ENCODE measurements around the gene EML6.
A peak's percentile ranks its signal among the peaks of the same experiment; 100 is the strongest.
"Not testable (repeated sequence)": the region's sequence is repeated elsewhere in the genome, so short reads cannot be mapped to it uniquely, and the experiment has no call there.

EML6 gene

DNA sequence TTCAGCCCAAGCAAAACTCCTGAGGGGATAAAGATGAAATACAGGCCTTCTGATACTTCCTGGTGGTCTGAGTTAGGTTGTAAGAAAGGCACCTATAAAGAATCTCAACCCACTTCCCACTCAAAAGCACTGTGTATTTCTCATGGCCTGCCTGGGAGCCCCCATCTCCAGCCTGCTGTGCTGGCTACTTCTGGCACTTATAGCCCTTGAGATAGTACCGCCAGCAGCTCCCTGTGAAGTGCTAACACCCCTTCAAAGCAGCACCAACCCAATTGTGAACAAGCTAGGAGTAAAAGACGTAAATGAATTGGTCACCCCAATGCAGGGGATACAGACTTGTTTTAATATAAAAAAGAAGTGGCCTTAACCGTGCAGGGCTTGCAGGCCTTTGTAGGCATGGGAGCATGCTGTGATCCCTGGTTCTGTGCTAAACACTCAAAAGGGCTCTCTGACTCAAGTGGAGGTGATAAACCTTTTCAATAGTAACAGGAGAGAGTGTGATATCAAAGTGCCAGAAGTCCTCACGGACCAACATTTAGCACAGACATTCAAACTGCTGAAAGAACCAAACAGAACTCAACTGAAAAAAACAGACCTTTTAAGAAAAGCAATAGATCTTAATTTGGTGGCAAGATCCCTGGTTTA lies 246.0 kb downstream of the EML6 start:
- no peak for DNase-seq

DNA sequence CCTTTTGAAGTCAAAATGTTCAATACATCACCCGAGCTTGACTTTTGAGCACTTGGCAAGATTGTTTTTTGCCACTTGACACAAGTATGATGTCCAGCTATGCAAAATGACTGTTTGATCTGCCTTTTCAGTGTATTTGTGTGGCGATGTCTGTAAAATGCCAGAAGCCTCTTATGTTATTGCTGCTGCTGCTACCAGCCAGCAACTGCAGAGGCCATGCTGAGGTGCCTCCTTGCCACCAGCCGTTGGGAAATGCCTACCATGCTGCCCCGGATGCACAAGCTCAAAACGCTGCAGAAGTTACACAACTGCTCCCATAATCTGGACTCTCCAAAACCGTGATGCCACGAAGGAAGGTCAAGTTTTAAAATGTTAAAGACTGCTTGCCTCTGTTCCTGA lies 246.5 kb downstream of the EML6 start:
- DNase-seq: no peak

DNA sequence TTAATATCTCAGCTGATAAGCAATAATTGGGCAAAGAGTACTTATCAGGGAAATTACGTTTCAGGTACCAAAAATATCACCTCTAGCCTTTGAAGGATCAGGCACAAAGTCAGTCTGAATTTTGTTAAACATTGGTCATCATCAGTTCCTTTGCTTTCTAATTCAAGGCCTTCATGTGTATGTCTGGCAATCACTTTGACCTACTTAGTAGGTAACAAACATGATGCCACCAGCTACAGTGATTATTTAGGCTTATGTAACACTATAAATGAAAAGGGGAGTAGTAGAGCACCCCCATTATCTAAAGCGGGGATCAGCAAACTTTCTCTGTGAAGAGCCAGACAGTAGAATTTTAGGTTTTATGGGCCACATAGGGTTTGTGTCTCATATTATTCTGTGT lies 251.7 kb downstream of the EML6 start:
- no peak for DNase-seq

DNA sequence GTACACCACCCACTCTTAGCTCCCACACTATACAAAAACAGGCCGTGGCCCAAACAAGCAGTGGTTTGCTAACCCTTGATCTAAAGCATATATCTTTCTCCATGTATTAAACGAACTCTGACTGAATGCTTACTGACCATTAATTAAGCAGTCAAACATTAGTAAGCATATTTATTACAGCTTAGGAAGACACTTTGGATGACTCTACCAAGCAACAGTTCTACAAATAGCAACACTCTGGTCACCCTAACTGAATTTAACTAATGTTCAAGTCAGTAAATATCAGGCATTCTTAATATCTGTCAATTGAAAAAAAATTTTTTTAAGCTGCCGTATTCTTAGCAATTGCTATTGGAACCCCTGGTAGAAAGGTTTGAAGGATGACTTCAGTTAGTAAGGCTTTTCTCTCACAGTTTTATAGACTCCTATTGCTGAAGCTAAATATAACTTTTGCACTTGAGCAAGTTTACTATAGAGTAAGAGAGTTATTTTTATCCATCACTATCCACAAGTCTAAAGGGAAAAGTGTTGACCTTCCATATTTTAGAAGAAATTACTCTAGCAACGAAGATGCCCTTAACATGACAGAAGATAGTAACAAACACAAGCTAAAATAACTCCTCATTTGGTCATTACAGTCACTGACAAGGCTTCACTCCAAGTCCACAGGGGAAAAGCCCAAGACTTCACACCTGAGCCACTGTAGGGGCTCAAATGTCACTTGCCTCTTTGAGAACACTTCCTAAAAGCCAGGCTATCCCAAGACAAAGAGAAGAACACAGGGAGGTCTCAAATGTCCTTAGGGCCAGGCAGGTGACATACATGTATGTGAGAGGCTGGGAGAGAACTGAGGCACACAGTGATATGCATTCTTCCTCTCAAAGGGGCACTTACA lies 252.4 kb downstream of the EML6 start:
- DNase-seq: no peak

DNA sequence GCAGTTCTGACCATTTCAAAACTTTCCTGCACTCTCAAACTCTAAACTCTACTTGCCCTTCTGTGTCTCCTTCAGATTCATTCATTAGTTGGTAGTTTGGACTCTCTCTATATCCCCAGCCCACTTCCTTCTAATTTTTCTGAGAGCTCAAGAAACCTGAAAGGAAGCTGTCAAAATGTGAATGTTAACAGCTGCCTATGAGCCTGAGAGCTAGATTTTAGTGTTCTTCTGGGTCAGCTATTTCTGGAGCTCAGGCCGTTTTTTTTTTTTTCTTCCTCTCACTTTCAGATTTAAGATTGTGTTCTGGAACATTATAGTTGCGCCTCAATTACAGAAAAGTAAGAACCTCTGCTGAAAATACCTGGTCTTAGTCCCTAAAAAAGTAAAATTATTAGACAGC lies 253.7 kb downstream of the EML6 start:
- DNase-seq: no peak

DNA sequence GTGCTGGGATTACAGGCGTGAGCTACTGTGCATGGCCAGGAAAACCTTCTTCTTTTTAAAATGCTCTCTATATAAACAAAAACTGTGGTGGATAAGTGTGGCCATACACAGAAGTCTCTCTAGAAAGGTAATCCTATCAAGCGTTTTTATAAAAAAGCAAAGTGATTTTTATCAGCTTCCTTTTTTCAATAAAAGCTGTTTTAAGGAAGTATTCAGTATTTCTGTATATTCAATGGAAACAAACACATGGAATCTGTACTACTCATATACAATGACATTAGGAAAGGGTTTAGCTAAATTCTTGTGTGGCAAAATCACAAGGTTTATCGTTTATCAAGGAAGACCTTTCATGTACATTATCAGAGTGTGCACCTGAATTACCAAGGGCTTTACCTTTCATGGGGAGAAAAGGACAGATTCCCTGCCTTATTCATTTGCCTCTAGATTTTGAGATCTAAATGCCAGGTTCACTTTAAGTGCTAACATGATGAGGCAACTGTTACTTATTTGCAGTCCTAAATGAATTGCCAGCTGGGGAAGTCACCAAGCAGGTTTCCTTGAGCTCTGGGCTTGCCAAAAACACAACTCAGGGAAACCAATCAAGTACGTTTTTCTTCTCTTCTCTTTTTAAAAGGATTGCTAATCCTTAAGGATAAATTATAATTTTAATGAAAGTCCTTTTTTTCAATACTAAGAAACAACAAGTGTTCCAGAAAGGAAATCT lies 256.0 kb downstream of the EML6 start:
- DNase-seq: peak in 1 of 2 experiments; percentile 44

DNA sequence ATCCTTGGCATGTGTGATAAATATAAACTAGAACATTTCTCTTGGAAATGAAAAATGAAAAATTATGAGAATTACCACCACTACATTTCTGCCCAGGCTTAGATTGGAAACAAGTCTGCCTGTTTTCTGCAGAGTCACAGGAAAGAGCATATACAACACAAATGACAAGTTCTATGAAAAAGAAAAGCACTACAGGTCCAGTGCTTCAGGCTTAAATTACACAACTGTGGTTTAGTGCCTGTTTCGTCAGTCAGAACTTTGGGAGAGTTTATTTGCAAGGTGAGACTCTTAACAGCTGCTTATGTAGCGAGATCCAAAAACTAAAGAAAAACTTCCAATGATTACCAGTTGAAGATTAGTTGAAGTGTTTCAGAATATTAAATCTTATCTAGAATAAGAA lies 257.9 kb downstream of the EML6 start:
- DNase-seq: no peak

DNA sequence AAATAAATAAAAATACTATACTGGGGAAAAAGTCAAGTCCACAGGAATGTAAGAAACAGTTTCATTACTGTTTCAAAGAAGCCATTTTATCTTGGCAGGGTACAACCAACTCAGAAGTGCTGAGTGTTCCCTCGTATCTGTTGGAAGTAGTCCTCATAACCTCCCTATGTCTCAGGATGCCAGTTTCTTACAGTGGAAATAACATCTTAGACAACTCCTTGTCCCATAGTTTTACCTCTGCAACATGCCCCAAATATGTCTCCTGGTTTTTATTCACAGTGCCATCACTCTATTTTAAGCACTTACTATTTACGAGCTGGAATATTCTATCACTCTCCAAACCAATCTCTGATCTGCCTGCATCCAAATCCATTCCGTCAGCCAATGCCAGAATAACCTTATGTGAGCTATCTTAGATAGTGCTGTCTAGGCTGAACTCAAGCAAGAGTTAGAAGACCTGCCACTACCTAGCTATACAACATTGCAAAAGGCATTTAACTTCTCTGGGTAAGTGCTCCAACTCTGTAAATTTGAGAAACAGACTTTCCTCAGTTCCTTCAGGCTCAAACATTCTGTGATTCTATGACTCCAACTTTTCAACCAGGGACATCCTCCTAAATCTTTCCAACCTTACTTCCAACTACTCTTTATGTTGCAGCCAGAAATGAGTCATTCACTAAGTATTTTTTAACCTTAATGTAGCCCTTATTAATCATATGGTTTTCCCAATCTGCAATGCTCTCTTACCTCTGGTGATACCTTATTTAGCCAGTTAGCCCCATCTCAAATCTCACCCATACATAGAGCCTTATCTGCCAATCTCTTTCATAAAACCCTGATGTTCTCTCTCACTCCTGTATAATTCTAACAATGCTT lies 260.1 kb downstream of the EML6 start:
- DNase-seq: peak in 1 of 2 experiments; percentile 24

DNA sequence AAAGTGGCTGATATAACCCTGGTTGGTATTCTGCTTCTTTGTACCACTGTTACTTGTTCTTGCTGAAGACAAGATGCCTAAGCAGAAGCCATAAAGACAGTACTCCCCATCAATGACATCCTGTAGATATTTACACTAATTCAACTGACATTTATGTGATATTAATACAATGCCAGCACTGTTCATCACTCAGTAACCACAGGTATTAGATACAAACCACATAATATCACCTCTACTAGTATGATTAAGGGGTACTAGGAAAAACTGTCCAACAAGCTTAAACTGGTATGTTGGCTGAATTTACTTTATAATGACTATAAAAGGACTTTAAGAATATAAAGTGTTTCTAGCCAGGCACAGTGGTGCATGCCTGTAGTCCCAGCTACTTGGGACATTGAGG lies 261.0 kb downstream of the EML6 start:
- DNase-seq: no peak

DNA sequence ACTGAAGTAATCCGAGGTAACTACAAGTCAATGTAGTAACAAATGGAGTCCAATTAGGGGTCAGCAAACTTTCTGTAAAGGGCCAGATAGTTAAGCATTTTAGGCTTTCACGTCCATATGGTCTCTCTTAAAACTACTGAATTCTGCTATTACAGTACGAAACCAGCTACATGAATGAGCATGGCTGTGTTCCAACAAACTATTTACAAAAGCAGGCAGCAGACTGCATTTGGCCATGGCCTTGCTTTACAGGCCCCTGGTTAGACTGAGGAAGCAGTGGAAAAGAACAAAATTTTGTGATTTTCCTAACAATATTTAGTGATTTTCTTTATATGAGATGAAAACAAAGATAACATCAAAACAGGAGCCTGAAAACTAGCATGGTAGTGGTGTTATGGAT lies 262.8 kb downstream of the EML6 start:
- peak; percentile 66 to 83 for DNase-seq

DNA sequence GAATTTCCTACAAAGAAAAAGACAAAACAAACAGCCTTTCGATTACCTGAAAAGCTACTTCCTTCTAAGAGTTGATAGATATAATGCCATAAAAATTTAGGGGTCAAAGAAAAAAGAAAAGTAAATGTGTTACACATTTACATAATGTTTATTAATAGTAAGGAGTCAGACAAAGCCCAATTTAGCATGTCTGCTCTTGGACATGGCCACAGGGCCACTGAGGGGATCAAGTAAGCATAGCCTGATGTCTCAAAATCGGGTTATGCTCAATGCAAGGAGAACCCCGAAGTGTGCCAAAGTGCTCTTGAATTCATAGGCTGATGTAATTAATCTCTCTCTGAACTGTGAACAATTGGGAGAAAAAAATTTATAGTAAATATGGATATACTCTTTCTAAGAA lies 265.1 kb downstream of the EML6 start:
- DNase-seq: no peak

DNA sequence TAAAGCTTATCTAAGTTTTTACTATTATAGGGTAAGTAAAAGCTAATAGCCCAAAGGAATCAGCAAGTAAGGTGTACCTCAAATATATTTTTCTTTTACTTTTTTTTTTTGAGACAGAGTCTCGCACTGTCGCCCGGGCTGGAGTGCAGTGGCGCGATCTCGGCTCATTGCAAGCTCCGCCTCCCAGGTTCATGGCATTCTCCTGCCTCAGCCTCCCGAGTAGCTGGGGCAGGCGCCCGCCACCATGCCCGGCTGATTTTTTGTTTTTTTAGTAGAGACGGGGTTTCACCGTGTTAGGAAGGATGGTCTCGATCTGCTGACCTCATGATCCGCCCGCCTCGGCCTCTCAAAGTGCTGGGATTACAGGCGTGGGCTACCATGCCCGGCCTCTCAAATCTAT lies 267.2 kb downstream of the EML6 start:
- not testable (repeated sequence) for DNase-seq

DNA sequence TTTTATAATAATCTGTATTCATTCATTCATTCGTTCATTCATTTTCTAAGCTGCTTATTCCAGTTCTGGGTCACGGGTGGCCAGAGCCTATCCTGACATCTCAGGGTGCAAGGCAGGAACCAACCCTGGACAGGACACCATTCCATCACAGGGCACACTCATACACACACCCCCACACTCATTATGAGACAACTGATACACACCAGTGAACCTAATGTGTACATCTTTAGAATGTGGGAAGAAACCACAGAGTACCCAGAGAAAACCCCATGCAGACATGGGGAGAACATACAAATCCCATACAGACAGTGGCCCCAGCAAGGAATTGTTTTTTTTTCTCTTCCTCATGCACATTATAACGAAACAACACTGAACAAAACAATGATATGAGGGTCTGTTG lies 272.1 kb downstream of the EML6 start:
- DNase-seq: no peak

DNA sequence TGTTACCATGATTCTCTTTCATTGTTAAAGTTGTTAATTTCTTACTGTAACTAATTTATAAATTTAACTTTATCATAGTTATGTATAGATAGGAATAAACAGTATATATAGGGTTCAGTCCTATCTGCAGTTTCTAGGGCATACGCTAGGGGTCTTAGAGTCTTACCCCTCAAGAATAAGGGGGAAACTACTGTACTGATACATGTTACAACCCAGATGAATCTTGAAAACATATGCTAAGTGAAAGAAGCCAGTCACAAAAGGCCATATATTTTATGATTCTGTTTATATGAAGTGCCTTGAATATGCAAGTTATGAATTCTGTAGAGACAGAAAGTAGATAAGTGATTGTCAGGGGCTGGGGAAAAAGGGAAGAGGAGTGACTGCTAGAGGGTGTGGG lies 274.4 kb downstream of the EML6 start:
- no peak for DNase-seq

DNA sequence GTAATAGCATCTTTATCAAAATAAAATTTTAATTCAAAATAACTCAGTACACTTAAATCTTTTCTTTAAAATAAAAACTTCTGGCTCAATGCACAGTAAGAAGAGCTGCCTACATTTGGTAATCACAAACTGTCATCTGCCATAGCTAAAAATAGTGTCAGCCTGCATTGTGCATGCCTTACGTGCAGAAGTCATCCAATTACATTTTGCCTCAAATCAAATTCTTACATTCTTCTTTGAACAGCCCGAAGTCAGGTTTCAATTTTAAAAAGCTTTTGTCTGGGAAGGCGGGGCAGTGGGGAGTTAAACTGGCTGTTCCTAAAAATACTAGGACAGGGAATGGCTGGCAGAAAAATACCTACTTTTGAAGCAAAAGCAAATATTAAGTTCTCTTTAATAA lies 275.7 kb downstream of the EML6 start:
- peak in 1 of 2 experiments; percentile 49 for DNase-seq

DNA sequence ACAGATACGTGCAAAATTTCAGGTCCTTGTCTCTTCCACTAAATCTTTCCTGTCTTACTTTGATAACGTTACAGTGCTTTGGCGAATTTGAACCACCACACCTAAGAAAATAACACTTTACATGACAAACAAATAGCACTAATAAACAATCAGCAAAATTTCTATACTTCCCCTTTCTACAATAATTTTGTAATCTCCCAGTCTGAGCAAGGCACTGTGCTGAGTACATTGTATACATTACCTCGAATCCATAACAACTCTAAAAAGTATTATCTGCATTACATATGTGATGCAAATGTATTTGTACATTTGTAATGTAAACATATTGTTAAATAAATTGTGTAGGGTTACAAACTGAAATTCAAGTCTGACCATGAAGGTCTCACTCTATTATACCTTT lies 276.9 kb downstream of the EML6 start:
- DNase-seq: no peak

DNA sequence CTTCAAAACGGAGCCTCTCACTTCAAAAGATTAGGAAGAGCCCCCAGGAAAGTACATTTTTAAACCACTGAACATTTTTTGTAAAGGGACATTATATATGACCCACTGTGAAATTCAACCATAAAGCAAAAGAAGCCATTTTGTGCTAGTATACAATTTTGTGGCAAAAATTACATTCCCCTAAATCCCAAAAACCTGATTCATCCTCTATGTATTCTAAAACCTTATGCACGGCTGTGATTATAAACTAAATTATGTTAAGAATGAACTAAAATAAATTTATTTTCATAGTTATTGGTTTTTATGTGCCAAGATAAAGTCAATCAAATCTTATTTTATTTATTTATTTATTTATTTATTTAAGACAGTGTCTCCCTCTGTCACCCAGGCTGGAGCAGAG lies 278.3 kb downstream of the EML6 start:
- DNase-seq: no peak

DNA sequence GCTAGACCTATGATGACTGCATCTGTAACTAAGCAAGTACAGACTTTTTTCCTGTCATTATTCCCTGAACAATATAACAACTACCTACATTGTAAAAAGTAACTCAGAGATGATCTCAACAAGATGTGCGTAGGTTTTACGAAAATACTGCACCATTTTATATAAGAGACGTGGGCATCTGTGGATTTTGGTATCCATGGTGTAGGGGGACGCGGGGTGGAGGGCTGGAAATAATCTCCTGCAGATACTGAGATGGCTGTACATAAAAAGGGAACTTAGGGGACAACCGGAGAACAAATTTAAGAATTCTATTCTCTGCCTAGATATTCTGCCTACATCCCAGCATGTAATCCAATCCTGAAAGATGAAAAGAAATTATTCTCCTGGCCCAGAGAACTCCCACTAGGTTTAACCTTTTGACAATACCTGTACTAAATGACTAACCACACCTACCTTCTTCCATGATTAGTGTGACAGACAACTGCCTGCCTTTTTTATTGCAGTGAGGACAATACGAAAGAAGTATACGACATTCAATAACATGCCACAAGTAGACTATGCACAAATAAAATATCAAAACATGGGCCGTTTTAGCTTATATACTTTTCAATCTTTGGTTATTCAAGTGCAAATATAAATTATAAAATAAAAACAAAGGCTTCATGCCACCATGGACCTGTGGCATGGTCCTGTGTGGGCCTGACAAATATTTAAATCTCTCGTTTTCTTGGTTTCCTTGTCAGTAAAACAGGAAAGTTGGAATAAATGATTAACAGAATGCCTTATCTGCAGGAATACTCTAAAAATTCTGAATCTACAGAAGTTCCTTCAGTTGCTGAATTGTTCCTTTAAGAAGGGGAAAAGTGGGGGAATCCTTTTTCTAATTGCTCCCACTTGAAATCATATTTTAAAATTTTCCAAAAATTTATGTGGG lies 280.5 kb downstream of the EML6 start:
- no peak for DNase-seq

DNA sequence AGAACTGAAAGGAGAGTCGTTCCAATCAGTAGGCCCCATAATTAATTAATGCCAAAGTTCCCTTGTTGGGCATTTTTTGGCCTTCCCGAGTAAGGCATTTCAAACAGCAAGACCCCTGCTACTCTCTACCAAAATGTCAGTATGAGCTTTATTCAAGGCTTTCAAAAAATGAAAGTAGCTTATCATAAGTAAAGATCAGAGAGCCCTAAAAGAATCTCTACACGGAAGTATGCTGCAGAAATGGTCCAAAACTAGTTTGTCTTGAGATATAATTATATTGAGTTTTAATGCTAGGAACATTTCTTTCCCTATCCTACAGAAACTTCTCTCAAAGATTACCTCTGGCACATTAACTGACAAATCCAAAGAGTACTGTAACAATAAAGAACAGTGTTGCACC lies 282.8 kb downstream of the EML6 start:
- no peak for DNase-seq

DNA sequence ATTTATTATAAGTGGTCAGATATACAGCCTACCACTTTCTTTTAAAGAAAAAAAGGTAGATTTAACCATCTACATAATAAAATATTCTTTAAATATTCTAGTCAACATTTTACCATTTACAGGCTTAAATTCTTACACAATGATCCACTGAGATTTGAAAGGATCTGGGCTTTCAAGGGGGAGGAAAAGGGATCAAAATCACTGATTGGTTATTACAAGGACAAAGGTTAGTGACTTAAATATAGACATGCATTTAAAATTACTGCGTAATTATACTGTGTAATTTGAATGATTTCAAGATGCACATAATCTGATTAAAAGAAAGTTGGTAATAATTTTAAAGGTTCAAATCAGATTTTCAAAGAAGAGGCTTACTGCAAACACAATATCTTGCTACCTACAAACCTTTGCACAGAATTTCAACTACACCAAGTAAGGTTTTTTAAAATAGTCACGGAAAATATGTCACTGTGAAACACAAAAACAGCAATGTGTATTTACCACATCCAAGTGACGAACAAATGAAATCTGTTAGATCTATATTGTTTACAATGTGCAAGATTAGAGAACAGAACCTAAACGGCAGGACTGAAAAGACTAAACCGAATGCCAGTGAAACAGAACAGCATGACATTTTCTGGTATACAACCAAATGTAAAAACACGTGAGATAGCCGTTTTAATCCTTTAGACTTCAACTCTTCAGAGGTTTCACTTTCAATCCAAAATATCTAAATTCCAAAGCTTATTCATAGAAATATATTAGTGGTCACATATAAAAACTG lies 286.0 kb downstream of the EML6 start:
- DNase-seq: no peak

DNA sequence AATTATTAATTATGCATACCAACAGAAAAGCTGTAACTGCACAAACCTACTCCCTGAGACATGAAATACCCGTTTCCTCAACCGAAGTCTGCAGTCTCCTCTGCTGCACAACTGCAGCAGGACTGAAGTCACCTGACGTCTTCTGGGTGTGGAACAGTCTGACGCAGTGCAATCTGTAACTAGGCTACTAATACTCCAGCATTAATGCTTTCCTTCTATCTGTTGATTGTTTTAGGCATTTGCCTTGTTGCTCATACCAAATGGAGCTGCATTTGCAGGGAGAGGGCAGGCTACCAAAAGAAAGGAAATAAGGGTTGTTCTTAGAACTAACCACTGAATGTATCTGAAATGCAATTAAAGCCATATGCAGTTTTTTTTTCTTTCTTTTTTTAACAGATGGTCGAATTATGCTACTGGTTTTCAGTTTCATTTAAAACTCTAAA lies 286.7 kb downstream of the EML6 start:
- peak; percentile 46 to 55 for DNase-seq

Measured in NCI-H446 (cell line).